Fibroblast of peridontal ligament (primary cell): ENCODE data around the gene IFI27.
"Not testable (repeated sequence)": the region's sequence is repeated elsewhere in the genome, so short reads cannot be mapped to it uniquely, and the experiment has no call there.

Experiments
- DNase-seq: peaks from one replicate; pipeline ENCODE4 v3.0.0-alpha.2; 2010; ENCODE audit errors: extremely low read depth

The IFI27 gene

DNA sequence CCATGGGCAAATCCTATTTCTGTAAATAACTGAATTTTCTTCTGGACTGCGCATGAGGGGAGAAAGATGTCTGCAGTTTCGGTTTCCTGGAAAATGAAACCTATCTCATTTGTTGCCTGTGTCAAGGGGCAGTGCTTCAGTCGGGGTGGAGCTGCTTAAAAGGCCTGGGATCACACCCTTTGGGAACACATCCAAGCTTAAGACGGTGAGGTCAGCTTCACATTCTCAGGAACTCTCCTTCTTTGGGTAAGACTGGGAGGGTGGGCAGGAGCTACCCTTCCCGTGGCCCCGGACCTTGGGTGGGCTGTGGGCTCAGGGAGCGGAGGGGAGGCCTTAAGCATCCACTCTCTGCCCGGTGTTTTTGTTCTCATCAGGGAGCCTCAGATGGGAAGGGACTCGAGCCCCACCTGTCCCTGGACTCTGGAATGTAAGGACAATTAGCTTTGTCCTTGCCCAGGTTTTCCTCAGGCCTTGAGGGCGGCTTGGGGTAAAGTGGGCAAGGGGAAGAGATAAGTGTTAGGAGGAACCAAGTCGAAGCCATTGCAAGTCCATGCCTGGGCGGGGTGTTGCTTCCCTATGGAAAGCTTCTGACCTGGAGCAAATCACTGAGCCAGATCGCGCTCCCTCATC, at the start of gene IFI27:
Gene IFI27, plus strand, starts transcription at position 185 of the 630 bp plus-strand sequence.
- DNase-seq, result peak; percentile 62

DNA sequence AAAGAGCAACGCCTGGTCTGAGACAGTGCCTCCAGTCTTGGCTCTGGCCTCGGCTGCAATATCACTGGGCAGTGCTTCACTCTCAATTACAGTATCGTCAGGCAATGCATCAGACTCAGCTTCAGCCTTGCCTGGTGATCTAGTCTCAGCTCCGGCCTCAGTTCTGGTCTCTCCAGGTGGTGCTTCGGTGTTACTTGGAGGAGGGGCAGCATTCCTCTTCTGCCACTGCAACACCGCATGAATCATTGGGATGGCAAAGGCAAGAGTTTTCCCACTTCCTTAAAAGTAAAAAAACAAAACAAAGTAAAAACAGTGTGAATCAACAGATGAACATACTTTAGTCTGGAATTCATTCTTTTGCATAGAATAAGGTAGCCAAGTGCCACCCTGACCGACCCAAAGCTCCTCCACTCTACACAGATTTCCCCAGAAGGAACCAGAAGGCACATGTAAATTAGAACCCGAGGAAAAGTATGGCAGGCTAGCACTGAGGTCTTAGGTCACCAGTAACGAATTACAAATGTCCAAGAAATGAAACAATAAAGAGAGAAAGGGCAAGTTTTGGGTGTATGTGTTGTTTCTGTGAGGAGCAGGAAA, 48.1 kb upstream of the IFI27 start:
- peak; percentile 23 for DNase-seq

DNA sequence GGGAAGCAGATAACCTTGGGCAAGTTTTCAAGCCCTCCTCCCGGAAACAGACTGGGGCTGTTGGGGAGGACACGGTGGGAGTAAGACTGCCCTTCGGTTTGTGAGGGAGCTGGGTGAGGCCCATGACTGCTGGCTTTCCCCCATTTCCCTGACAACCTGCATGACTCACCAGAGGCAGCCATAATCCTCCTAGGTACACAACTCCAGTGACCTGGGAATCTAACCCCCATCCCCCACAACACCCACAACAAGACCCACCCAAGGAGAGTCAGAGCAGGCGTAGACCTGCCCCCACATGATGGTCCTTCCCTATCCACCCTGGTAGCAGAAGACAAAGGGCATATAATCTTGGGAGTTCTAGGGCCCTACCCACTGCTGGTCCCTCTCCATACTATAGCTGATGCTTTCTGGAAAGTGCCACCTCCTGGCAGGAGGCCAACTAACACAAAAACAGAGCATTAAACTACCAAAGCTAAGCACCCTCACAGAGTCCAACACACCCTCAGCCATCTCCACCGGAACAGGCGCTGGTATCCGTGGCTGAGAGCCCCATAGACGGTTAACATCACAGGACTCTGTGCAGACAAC, 44.4 kb upstream of the IFI27 start:
- no peak for DNase-seq

DNA sequence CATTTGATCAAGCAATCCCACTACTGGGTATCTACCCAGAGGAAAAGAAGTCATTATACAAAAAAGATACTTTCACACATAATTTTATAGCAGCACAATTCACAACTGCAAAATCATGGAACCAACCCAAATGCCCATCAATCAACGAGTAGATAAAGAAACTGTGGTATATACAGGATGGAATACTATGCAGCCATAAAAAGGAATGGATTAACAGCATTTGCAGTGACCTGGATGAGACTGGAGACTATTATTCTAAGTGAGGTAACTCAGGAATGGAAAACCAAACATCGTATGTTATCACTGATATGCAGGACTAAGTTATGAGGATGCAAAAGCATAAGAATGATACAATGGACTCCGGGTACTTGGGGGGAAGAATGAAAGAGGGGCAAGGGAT, 38.5 kb upstream of the IFI27 start:
- DNase-seq, result not testable (repeated sequence)

DNA sequence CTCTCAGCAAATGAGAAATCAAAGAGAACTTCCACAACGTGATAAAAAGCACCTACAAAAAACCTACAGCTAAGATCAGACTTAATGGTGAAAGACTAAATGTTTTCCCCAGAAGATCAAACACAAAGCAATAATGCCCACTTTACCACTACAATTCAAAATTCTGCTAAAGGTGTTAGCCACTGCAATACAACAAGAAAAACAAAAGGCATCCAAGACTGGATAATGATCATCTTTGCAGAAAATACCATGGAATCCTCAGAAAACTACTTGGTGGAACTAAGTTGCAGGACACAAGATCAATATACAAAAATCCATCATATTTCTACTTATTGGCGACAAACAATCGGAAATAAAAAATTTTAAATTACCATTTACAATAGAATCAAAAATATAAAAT, 36.0 kb upstream of the IFI27 start:
- DNase-seq, result no peak

DNA sequence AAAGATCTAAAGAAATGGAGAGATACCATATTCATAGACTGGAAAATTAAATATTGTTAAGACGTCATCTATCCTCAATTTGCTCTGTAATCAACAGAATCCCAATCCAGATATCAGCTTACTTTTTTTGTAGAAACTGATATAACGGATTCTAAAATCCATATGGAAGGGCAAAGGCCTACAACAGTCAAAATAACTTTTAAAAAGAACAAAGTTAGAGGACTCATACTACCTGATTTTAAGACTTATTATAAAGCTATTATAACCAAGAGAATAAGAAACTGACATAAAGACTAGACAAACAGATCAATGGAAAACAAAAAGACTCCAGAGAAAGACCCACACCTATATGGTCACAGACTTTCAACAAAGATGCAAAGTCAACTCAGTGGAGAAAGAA, 35.5 kb upstream of the IFI27 start:
- DNase-seq, result no peak

DNA sequence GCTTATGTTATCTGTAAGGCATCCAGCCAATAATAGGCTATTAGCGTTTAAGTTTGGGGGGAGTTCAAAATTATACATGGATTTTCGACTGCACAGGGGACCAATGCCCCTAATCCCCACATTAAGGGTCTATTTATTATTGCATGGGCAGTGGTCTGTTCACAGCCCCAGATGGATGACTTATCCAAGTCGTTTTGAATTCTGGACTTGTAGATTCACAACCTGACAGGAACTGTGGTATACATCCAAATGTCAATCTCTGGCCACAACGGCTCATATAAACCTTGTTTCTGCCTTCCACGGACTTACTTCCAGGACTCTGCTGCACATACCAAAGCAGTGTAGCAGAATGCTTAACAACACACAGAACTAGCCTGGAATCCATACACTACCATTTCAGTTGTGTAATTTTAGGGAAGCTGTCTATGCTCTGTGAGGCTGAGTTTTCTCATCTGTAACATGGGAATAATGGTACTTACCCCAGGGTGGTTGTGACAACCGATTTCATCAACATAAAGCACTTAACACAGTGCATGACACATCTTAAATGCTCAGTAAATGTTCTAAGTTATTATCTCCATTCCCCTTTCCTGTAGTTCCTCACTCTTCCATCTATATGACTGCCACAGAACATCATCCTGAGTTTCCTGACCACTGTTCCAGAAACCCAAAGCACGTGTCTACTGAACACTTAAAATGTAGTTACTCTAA, 33.3 kb upstream of the IFI27 start:
- peak; percentile 6 for DNase-seq

DNA sequence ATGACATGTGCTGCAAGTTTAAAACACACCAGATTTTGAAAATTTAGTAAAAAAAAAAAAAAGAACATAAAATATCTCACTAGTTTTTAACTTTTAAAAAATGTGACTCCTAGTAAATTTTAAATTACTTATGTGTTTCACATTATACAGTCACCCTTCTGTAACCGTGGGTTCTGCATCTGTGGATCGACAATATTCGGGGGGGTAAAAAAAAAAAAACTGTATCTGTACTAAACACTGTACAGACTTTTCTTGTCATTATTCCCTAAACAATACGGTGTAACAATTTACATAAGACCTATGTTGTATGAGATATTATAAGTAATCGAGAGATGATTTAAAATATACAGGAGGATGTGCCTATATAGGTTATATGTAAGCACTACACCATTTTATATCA, 32.7 kb upstream of the IFI27 start:
- DNase-seq, result no peak

DNA sequence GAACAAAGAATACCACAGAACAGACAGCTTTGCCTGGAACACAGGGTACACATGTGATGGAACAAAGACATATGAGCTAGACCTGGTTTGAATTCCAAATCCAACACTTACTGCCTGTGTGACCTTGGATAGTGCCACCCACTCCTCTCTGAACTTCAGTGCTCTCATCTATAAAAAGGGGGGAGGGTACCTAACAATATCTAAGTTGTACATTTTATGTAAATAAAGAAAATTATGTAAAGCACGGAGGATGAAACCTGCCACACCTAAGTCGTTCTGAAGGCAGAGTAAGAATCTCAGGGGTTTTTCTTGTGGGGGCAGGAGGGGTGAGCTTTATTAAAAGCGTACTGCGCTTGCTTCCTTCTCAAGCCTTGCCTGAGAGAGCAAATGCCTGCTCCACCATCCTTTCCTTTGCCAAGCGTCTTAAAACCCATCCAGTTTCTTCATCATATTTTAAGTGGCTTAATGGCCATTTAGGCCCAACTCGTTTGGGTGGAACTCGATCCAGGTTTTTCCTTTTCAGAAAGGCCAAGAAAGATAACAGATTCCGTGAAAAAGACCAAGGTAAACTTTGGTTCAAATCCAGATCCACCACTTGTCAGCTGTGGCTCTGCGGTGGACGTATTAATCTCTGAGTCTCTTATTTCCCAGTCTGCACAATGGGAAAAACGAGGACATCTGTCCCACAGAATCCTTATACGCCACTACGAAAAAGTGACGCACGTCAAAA, 30.5 kb upstream of the IFI27 start:
- peak; percentile 49 for DNase-seq

DNA sequence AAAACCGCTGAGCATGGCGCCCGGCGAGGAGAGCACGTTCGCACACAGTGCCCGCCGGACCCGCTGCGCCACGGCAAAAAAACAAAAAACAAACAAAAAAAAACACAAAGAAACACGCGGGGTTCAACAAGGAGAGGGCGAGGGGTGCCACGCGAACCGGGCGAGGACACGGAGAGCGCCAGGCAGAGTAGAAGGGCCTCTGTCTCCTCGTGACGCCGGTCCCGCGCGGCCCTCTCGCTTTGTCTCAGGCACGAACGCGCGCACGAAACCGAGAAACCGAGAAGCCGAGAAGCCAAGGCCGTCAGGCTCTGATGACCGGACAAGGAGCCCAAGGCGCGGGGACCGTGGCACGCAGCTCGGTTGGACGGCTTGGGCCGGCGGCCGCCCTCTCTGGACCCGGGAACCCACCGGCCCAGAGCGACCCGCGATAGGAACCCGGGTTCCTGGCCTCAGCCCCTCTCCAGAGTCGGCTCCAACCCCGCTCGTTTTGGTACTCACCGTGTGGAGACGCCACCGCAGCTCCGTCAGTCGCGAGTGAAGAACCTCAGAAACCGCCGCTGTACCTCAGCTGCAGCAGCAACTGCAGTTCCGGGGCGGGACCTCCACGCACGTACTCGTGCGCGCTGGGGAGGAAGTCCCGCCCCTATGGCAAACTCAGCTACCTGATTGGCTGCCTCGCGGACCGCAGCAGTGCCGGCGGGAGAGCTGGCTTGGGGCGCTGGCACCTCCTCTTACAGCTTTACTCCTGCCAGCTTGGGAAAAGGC, 29.7 kb upstream of the IFI27 start, which contains the start of the genes DDX24 and IFI27L1:
Gene DDX24, minus strand, starts transcription at position 582 of the 765 bp plus-strand sequence. CDS start 1,460 bp downstream, outside the sequence.
Gene IFI27L1, plus strand, starts transcription at position 690 of the 765 bp plus-strand sequence. CDS start 15,628 bp downstream, outside the sequence.
- DNase-seq, result peak; percentile 92

DNA sequence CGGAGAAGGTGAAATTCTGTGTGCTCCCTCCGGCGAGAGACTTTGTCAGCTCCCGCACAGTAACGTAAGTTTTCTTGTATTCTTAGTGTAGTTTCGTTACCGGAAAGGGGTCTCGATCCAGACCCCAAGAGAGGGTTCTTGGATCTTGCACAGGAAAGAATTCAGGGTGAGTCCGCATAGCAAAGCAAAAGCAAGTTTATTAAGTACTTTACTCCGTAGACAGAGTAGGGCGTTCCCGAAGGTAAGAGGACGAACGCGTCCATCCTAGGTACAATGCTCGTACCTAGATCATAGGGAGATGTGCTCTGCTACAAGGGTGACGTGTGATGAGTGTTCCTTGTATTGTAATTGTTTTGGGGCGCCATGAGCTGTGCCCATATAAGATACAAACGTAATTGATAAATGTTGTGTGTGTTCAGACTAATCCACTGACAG, 29.1 kb upstream of the IFI27 start:
- DNase-seq, result no peak

DNA sequence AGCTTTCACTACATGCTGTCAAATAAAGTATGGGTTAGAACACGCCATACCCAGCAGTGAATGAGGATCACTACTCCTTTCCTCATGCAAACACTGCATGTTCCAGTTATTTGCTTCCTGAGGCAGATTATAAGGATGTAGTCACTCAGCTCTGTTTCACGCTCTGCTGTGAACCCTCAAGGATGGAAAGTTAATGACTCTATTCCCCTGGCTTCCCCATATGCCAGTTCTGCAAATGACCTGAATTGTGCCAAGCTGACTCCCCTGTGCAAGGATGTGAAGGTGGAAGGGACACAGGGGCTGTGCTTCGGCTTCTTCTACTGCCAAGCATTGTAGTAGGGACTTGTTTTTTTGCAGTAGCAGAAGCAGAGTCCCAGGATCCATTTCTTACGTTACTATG, 22.6 kb upstream of the IFI27 start:
- DNase-seq, result no peak

DNA sequence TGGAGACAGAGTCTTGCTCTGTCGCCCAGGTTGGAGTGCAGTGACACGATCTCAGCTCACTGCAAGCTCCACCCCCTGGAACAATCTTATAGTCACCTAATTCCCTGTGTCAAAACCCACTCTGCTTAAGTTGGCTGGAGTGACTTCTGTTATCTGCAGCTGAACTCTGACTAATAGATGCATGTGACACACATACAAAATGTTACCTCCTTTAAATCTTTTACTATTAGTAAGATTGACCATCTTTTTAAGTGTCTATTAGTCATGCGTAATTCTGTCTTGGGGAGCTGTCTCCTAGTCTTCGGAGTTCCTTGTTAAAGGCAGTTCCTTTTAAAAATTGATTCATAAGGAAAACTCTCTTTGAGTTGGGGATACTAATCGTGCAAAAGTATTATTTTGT, 22.0 kb upstream of the IFI27 start:
- no peak for DNase-seq

DNA sequence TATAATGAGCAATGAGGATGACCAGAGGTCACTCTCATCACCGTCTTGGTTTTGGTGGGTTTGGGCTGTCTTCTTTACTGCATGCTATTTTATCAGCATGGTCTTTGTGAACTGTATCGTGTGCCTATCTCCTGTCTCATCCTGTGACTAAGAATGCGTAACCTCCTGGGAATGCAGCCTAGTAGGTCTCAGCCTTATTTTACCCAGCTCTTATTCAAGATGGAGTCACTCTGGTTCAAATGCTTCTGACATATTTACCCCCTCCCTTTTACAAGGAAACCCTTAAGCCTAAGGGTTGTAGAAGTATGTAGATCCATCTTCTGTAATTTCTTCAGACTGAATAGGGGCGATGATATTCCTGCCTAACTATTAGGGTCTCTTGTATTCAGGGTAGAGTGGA, 21.1 kb upstream of the IFI27 start:
- DNase-seq, result no peak

DNA sequence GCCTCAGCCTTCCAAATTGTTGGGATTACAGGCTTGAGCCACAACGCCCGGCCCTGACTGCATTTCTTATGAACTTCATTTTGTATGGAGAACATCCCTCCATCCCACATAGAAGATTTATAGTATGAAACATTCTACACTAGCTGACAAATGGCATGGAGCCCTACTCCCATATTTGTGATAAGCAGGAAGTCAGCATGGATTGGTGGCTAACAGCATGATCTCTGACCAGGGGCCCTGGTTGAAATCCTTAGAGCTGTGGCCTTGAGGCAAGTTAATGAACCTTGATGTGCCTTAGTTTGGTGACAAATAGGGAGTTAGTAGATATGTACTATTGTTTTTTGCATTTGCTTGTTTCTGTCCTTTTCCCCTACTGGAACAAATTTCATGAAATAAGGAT, 17.1 kb upstream of the IFI27 start:
- no peak for DNase-seq

DNA sequence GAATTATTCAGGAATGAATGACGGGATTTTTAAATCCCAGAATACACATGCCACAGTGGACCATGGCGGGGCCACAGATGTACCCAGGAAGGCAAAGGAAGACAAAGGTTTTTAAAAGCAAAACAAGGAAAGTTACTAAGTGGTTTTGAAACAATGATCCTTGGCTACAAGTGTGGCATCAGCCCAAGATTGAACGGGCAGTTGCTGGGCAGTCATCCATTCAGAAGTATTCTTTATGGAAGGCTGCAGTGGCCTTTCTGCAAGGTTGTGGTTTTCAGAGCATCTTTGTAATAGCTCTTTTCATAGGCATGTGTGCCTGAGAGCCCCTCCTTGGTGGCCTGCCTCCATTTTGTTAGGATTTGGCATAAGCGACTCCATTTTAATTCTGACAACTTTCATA, 13.4 kb upstream of the IFI27 start:
- DNase-seq, result peak; percentile 23

DNA sequence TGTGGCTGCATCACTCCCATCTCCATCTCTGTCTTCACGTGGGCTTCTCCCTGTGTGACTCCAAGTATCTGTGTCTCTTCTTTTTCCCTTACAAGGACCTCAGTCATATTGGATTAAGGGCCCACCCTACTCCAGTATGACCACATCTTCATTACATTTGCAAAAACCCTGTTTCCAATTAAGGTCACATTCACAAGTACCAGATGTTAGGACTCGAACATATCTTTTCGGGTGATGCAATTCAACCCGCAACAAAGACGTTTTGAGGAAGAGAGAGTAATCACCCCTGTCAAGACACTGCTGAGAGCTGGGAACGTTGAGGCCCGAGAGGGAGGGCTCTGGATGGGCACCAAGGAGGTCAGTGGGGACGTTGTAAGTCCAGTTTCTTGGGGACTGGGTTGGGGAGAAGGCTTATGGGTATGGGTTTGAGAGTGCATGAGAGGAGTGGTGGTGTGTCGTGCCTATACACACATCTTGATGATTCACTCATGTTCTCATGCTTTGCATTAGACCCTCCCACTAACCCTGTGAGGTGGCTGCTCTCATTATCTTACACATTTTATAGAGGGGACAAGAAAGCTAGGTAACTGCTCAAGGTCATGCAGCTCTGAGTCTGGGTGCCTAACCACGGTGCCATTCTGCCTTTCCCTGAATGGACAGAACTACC, 12.1 kb upstream of the IFI27 start:
- DNase-seq, result peak; percentile 88

DNA sequence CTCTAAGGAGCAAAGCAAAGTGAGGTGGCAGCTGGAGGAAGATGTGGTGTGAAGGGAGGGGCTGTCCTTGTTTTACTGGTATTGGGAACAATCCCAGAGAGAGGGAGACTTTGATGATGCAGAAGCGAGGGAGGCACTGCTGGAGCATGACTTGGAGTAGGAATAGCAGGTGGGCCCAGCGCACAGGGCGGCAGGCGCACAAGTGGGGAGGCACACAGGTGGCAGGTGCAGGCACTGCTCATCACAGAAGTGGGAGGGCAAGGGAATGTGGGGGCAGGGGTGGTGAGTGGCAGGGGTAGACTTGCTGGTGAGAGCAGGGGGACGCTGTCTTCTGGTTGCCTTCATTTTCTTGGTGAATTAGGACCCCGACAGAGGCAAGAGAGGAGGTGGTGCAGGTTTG, 11.5 kb upstream of the IFI27 start:
- DNase-seq, result no peak

DNA sequence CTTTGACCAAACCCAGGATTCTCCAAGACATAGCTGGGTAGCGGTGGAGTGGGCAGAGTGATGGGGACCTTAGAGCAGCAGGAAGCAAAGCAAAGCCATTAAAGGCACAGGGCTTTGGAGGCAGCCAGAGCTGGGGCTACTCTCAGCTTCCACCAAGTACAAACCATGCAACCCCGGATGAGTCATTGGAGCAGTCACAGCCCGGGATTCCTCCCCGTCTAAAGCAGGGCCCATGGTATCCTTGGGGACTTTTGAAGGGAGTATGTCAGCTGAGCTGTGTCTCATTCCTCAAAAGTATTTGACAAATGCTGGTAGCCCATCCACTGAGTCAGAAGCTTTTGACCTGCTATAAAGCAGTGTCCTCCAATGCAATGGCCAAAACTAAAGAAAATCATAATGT, 9.7 kb upstream of the IFI27 start:
- peak; percentile 80 for DNase-seq

DNA sequence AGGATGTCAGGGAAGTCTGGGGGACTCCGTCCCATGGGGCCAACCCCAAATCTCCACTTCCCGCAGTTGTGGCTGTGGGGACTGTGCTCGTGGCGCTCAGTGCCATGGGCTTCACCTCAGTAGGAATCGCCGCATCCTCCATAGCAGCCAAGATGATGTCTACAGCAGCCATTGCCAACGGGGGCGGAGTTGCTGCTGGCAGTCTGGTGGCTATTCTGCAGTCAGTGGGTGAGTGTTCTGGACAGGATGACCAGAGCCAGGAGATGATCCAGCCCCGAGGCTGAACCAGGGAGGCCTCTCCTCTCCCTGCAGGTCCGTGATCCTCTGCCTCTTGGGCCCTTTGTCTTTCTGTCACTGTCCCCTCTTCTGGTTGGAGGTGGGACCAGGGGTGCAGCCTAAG, 8.8 kb upstream of the IFI27 start:
- DNase-seq, result no peak
